Caco-2 (cell line): Measurements from ENCODE around the gene WDR27. TPM values are rescaled to one million over a fixed set of nuclear protein-coding genes. Genes with fewer than 3 reads are reported as not detected.

Experiments used
- BruUV-seq: library from RNA; stranded (reverse); fragments of 400-500 nt; replicated peaks from 2 replicates; lab custom pipeline; 2021; lab: Mats Ljungman, UMichigan
- CTCF ChIA-PET: fragments of 300-600 bp; sonication (Branson Sonifier 250); formaldehyde crosslinking; loops from one replicate; lab custom pipeline; 2022; ENCODE audit warnings: antibody characterized with exemption; lab: Charles Lee
- POLR2A ChIA-PET: fragments of 300-600 bp; sonication (Branson Sonifier 250); formaldehyde crosslinking; loops from one replicate; lab custom pipeline; 2022; ENCODE audit warnings: antibody characterized with exemption; lab: Charles Lee
- DNase-seq, 2 experiments: peaks; one replicate each; pipeline versions ENCODE4 v3.0.0 to v3.0.0-alpha.2; 2020 to 2022
- H3K27me3 ChIP-seq: replicated peaks from 2 replicates; pipeline ENCODE4 v1.6.0; 2011; ENCODE audit warnings: low read length; ENCODE audit not compliant: control insufficient read depth, insufficient read depth
- H3K36me3 ChIP-seq: 2 replicates; pipeline ENCODE4 v1.5.1; 2011; ENCODE audit warnings: low read length; ENCODE audit not compliant: control insufficient read depth, insufficient read depth
- H3K4me1 ChIP-seq: fragments of 250-450 bp; sonication (Bioruptor Pico); 2 replicates; pipeline ENCODE4 v1.5.1; 2020; ENCODE audit warnings: mild to moderate bottlenecking
- H3K4me3 ChIP-seq: 2 replicates; pipeline ENCODE4 v1.5.1; 2011; ENCODE audit warnings: low read depth, mild to moderate bottlenecking, control low read depth, low read length
- H3K9me3 ChIP-seq: fragments of 250-450 bp; sonication (Bioruptor Pico); 2 replicates; pipeline ENCODE4 v1.5.1; 2020; ENCODE audit warnings: mild to moderate bottlenecking, moderate library complexity
- H3K27ac Mint-ChIP-seq: one replicate; pipeline ENCODE4 v1.8.0; 2022; ENCODE audit warnings: mixed read lengths; ENCODE audit not compliant: unreplicated experiment
- H3K27me3 Mint-ChIP-seq: one replicate; pipeline ENCODE4 v1.8.0; 2022; ENCODE audit warnings: mixed read lengths; ENCODE audit not compliant: insufficient read depth, unreplicated experiment
- H3K36me3 Mint-ChIP-seq: one replicate; pipeline ENCODE4 v1.8.0; 2022; ENCODE audit warnings: mild to moderate bottlenecking, mixed read lengths; ENCODE audit not compliant: insufficient read depth, unreplicated experiment
- H3K4me1 Mint-ChIP-seq: one replicate; pipeline ENCODE4 v1.8.0; 2022; ENCODE audit warnings: low read depth, mixed read lengths; ENCODE audit not compliant: unreplicated experiment
- H3K4me3 Mint-ChIP-seq: one replicate; pipeline ENCODE4 v1.8.0; 2022; ENCODE audit warnings: mild to moderate bottlenecking, moderate library complexity, mixed read lengths; ENCODE audit not compliant: unreplicated experiment
- H3K9me3 Mint-ChIP-seq: one replicate; pipeline ENCODE4 v1.8.0; 2022; ENCODE audit warnings: mixed read lengths; ENCODE audit not compliant: unreplicated experiment
- intact Hi-C: fragments of 100-400 bp; cut with micrococcal nuclease; formaldehyde crosslinking; loops from one replicate; pipeline ENCODE4 v1.10.0; 2022; ENCODE audit not compliant: unreplicated experiment
- total RNA-seq: library from RNA; stranded (reverse); gene quantifications from 2 replicates; pipeline ENCODE4 v1.2.3, GENCODE V29; 2022
- TF ChIP-seq, protein P1 (sequence below), 2 experiments: fragments of 200-600 bp in 1 of 2; IDR thresholded peaks; 1 replicate in 1 of 2; 2 replicates in 1 of 2; pipeline versions ENCODE4 v1.5.1 to v1.8.0; 2011 to 2022; ENCODE audit warnings: antibody characterized with exemption in 1 of 2, control low read depth in 1 of 2, inconsistent platforms in 1 of 2, low read depth in 1 of 2, low read length in 1 of 2, mild to moderate bottlenecking in 1 of 2, moderate library complexity in 1 of 2; ENCODE audit not compliant: insufficient read depth in 1 of 2, severe bottlenecking in 1 of 2, unreplicated experiment in 1 of 2

Gene WDR27
- total RNA-seq, 1 experiment from 2014 or later, result 62.9 TPM

DNA sequence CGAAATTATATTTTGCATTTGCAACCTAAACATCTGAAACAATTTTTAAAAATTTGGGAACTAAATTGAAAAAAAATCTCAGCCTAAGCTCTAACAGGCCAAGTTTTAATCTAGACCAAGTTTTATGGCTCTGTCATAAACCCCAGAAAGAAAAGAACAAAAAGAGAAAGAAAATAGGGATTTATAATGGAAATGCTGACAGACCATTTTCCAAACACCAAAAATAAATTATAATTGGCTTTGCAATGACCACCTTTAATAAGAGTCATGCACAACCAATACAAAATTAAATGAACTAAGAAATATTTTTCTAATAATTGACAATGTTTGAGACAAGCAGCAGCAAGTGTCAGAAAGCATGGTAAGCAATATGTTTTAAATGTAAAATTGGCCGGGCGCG is 72.6 kb downstream of the WDR27 start:
- no TSS peak for BruUV-seq
- Histone ChIP-seq H3K27me3 (no peaks in the 10 kb centered on the region), H3K4me3 (no peak overlapping the region), H3K36me3 (peaks cover 1% of the 10 kb centered on the region; the same call in 1 of the 2 replicates), H3K9me3 (no peaks in the 10 kb centered on the region), H3K4me1 (peaks cover 3% of the 10 kb centered on the region; the same call in 1 of the 2 replicates)
- Mint-ChIP-seq H3K27ac (no peak overlapping the region), H3K9me3 (no peaks in the 10 kb centered on the region), H3K36me3 (peaks cover 15% of the 10 kb centered on the region), H3K4me3 (no peak overlapping the region), H3K4me1 (no peaks in the 10 kb centered on the region), H3K27me3 (no peaks in the 10 kb centered on the region)
- ChIA-PET CTCF (no interaction called here), POLR2A (interaction anchor here (0.7 kb wide), 1 partner anchor 48 kb away, joined by 4 read pairs; no protein-coding TSS in a partner anchor)
- no peak for DNase-seq
- TF ChIP-seq, protein P1, sequence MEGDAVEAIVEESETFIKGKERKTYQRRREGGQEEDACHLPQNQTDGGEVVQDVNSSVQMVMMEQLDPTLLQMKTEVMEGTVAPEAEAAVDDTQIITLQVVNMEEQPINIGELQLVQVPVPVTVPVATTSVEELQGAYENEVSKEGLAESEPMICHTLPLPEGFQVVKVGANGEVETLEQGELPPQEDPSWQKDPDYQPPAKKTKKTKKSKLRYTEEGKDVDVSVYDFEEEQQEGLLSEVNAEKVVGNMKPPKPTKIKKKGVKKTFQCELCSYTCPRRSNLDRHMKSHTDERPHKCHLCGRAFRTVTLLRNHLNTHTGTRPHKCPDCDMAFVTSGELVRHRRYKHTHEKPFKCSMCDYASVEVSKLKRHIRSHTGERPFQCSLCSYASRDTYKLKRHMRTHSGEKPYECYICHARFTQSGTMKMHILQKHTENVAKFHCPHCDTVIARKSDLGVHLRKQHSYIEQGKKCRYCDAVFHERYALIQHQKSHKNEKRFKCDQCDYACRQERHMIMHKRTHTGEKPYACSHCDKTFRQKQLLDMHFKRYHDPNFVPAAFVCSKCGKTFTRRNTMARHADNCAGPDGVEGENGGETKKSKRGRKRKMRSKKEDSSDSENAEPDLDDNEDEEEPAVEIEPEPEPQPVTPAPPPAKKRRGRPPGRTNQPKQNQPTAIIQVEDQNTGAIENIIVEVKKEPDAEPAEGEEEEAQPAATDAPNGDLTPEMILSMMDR (IDR thresholded peaks at IDR 0.05; ENCODE audit: insufficient read depth in 1 of 2, low read depth in 1 of 2, low read length in 1 of 2, severe bottlenecking in 1 of 2, unreplicated experiment in 1 of 2), result no peak
- intact Hi-C loops, result no loop called here

DNA sequence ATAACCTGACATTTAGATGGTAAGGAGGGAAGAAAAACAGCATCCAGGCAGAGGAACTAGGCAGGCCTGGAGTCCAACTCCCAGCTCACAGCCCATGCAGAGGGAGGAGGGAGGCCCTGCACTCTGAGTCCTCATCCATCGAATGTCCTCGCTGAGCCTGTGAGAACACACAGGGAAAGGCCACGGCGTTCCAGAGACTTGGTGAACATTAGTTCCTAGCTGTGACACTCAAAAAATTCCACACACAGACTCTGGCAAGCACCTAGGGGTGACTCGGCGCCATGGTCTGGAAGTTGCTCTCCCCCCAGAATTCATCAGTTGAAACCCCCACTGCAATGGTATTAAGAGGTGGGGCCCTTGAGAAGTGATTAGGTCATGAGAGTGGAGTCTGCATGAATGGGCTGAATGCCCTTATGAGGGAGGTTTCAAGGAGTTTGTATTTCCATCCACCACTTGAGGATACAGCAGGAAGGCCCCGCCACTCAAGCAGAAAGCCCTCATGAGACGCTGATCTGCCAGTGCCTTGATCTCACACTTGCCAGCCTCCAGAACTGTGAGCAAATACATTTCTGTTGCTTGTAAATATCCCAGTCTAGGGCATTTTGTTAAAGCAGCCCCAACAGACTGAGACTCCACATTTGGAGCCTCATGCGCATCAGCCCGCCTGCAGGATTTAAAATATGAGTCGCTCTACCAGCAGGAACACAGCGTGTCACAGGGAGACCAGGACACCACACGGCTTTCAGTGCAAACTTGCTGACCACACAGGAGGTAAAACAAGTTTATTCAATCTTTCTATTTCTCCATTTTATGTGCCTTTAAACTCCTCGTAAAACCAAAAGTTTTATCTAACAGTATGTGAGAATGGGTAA is 73.9 kb downstream of the WDR27 start:
- BruUV-seq, result no TSS peak

DNA sequence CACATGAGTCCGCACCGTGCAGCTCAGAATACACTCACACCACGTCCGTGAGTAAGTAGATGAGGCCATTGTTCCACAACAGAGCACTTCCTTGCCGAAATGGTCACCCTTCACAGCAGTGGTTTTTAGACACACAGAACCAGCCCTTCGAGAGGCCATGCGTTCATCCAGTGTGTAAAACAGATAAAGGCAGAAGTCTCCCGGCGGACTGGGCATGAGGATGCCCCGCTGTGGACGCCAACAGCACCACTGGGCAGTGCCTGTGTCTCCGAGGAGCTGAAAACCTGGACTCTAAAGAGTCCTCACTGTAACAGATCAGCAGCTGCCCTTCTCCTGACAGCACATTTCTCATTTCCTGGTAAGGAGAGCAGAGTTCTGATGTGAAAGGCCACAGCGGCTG is 75.2 kb downstream of the WDR27 start:
- TF ChIP-seq, protein P1 (IDR thresholded peaks at IDR 0.05; ENCODE audit: insufficient read depth in 1 of 2, low read depth in 1 of 2, low read length in 1 of 2, severe bottlenecking in 1 of 2, unreplicated experiment in 1 of 2), result no peak
- Mint-ChIP-seq H3K9me3 (no peaks in the 10 kb centered on the region), H3K36me3 (peaks cover 23% of the 10 kb centered on the region), H3K4me1 (no peaks in the 10 kb centered on the region), H3K4me3 (no peak overlapping the region), H3K27me3 (no peaks in the 10 kb centered on the region), H3K27ac (no peak overlapping the region)
- Histone ChIP-seq H3K27me3 (no peaks in the 10 kb centered on the region), H3K4me1 (no peaks in the 10 kb centered on the region), H3K4me3 (no peak overlapping the region), H3K36me3 (peaks cover 5% of the 10 kb centered on the region), H3K9me3 (peaks cover 10% of the 10 kb centered on the region; the same call in 1 of the 2 replicates)
- DNase-seq, result no peak
- intact Hi-C loops, result no loop called here
- no TSS peak for BruUV-seq
- POLR2A ChIA-PET, result no interaction called here
- CTCF ChIA-PET, result no interaction called here

More for the DNA sequence above, 73.9 kb downstream of the WDR27 start:
- no peak overlapping the region for H3K4me3 Mint-ChIP-seq
- H3K9me3 Mint-ChIP-seq, result no peaks in the 10 kb centered on the region
- intact Hi-C loops, result no loop called here
- H3K4me3 ChIP-seq, result no peak overlapping the region
- no peaks in the 10 kb centered on the region for H3K27me3 ChIP-seq
- peaks cover 10% of the 10 kb centered on the region; the same call in 1 of the 2 replicates for H3K9me3 ChIP-seq
- H3K27me3 Mint-ChIP-seq, result no peaks in the 10 kb centered on the region
- ChIA-PET CTCF (no interaction called here), POLR2A (no interaction called here)
- H3K36me3 Mint-ChIP-seq, result peaks cover 23% of the 10 kb centered on the region
- TF ChIP-seq, protein P1 (IDR thresholded peaks at IDR 0.05; ENCODE audit: insufficient read depth in 1 of 2, low read depth in 1 of 2, low read length in 1 of 2, severe bottlenecking in 1 of 2, unreplicated experiment in 1 of 2), result no peak
- DNase-seq, result no peak
- H3K36me3 ChIP-seq, result peaks cover 5% of the 10 kb centered on the region
- no peak overlapping the region for H3K27ac Mint-ChIP-seq
- H3K4me1 Mint-ChIP-seq, result no peaks in the 10 kb centered on the region
- H3K4me1 ChIP-seq, result peaks cover under 1% of the 10 kb centered on the region; the same call in 1 of the 2 replicates
